GM12873 (cell line): Measurements from ENCODE around the gene PHF13.

Source experiments
- TF ChIP-seq, protein P1 (sequence below): IDR thresholded peaks from 2 replicates; pipeline ENCODE4 v1.5.1; 2012; ENCODE audit warnings: low read depth, mild to moderate bottlenecking, moderate library complexity, low read length, control low read depth; ENCODE audit not compliant: insufficient read depth; ENCODE audit errors: missing control alignments

PHF13 gene

DNA sequence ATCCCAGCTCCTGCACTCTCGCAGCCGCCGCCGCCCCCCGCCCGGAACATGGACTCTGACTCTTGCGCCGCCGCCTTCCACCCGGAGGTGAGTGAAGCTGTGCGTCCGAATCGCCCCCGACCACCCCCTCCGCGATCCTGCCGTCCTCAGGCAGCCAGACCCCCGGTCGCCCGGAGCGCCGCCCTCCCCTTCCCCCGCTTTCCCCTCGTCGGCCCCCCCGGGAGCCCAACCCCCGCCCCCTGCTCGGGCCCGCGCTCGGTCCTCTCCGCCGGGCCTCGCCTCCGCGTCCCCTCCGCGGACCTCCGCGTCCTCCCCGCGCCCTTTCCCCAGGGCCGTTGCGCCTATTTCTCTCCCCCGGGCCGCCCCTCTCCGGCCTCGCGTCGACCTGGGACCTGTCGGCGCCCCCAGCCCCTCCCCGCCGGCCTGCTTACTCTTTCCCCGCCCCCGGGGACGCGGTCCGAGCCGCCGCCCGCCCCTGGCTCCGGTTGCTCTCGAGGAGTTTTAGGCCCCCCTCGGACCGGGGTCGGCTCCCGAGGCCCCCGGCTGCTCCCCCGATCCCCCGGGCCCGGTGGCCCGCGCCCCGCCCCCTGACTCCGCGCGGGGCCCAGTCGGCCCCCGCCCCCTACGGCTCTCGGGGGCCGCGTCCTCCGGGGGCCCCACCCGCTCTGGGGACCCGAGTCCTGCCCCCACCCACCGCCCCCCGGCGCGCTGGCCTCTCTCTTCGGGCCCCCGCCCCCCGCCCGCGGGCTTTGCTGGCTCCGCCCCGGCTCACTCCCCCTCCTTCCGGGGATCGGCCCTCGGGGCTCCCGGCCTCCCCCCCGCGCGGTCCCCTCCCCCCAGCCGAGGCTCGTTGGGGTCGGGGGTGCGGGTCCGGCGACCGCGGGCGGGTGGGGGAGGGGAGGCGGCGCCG lies 743 bp downstream of the PHF13 start:
- TF ChIP-seq, protein P1, sequence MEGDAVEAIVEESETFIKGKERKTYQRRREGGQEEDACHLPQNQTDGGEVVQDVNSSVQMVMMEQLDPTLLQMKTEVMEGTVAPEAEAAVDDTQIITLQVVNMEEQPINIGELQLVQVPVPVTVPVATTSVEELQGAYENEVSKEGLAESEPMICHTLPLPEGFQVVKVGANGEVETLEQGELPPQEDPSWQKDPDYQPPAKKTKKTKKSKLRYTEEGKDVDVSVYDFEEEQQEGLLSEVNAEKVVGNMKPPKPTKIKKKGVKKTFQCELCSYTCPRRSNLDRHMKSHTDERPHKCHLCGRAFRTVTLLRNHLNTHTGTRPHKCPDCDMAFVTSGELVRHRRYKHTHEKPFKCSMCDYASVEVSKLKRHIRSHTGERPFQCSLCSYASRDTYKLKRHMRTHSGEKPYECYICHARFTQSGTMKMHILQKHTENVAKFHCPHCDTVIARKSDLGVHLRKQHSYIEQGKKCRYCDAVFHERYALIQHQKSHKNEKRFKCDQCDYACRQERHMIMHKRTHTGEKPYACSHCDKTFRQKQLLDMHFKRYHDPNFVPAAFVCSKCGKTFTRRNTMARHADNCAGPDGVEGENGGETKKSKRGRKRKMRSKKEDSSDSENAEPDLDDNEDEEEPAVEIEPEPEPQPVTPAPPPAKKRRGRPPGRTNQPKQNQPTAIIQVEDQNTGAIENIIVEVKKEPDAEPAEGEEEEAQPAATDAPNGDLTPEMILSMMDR, result no peak

DNA sequence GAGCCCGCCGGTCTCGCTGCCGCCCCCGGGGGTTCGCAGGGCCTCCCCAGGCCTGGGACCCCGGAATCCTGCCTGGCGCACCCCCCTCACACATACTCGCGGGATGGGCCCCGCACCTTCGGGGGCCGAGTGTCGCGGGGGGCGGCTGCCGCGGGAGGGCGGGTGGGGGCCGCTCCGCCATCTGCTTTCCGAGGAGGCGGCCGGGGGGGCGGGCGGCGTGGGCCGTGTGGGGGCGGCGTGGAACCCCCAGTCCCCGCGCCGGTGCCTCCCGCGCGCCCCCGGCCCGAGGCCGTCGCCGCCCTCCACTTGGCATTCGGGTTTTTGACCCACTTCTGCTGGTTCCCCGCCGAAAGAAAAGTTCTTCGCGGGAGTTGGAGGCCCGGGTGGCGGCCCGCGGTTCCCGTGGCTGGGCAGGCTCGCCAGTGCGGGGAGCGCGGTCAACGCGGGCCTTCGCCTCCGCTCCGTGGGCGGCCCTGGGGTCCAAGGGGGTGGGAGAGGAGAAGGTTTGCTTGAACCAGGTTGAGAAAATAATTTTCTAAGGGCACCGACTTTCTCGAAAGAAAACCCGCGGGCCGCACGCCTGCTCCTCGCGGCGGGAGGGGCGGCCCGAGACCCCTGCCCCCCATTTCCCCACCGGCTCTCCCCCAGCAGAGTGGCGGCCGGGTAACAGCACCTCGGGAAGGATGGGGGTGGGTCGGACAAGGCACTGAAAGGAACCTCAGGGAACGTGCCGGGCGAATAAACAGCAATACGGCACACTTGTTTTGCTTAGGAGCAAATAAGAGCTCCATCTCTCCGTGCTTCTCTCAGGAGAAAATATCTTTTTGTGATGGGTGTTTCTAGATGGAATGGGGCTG lies 1.6 kb downstream of the PHF13 start:
- TF ChIP-seq, protein P1, result no peak

DNA sequence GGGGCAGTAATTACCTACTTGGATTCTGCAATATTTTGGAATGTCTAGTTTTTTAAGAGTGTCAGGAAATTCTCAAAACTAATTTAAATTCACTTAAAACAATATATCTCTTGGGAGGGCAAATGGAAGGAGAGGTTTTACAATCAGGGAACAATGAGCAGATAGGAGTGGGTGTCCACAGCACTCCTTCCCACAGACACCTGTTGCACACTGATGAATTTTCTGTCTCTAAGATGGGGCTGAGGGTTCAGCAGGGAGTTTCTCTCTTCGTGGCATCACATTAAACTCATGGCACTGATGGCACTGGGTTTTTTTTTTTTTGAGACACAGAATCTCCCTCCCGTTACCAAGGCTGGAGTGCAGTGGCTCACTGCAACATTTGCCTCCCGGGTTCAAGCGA lies 5.5 kb downstream of the PHF13 start:
- TF ChIP-seq, protein P1, result no peak

DNA sequence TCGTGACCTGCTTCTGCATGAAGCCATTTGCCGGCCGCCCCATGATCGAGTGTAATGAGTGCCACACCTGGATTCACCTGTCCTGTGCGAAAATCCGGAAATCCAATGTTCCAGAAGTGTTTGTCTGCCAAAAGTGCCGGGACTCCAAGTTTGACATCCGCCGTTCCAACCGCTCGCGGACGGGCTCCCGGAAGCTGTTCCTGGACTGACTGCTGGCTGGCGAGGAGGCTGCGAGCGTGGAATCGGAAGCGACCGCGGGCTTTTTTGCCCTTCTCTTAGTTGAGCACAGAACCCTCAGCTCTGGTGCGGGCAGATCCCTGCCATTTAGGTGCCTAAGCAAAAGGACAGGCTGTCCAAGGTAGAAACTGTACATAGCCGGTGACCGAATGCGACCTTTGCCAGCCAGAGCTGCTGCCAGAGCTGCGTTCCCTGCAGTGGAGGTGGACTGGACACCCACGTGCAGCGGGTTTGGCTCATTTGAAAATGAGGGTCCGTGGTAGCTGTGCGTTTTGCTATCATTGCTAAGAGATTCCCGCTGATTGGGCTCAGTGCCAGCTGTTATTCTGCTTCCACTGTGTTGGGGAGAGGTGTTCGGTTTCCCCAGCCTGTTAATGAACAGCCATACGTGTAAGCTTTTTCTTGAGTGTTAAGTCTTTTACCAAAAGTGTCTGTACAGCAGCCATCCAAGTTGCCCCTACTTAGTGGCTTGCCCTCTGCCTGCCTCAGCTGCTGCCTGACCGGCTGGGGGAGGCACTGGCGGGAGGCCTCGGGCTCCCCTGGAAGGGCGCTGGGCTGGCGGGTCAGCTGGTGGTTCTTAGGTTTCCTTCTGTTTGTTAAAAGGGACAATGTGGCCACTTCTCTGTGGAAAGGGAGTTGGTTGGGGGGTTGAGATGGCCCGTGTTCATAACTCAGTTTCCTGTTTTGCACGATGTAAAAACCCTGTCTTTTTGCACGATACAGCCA lies 8.2 kb downstream of the PHF13 start:
- TF ChIP-seq, protein P1, result no peak

DNA sequence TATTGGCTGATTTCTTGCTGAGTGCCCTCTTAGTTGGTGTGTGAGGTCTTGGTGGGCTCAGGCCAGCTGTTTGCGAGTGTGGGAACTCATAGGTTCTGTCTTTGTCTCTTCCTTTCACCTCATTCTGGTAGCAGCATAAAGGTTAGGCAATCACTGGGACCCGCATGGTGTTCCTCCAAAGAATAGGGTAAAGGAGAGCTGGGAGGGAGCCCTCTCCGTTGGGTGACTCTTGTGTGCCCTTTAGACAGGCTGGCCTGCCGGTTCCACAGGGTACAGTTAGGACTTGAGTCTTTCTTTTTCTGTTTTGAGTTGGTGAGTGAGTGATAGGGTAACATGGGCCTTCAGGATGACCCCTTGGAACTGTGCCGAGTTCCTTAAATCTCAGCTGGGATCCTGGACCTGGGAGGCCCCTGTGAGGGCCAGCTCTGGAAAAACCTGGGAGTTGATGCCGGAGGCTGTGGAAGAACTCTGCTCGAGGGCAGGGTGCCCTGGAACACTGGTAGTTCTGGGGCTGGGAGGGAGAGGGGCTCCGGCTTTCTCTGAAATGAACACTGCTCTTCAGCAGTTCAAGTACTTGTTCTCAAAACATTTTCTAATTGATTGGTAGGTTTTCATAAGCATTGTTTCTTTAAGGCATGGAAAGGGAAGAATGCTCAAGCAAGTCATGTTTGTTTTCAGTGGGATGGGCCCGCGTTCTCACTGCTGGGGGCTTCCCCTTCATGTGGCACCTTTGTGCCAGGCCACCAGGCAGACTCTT lies 9.0 kb downstream of the PHF13 start:
- TF ChIP-seq, protein P1, result no peak

DNA sequence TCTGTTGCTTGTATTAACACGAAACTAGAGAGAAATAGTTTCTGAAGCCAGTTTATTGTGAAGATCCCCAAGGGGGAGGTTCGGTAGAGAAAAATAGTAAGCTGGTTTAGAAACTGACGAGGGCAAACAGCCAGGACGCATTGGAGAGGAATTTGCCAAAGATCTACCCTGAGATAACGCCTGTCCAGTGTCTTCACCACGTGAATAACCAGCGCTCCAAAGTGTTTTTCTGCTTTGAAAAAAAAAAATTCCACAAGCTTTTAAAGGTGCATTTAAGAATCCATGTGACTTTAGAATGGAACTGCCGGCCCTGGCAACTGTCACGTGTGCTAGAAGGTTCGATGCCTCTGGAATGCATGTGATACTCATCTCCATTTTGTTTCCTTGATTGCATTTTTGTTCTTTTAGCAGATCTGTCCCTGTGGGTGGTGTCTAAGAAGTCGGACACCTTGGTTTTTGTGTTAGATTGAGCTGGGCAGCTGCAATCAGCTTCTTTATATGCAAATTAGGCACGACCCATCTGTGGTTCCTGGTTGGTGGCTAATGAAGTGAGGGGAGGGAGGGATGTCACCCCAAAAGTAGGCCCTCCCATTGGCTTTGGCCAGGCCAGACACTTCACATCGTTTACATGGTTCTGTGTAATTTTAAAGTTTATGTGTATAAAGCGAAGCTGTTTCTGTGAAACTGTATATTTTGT lies 9.9 kb downstream of the PHF13 start:
- TF ChIP-seq, protein P1, result no peak
